ENCODE results near the gene PTPN11. TPM values are rescaled to one million over a fixed set of nuclear protein-coding genes. Genes with fewer than 3 reads are reported as not detected.
A peak's percentile ranks its signal among the peaks of the same experiment; 100 is the strongest.
"Not testable (repeated sequence)": the region's sequence is repeated elsewhere in the genome, so short reads cannot be mapped to it uniquely, and the experiment has no call there.

PTPN11 gene
- 21.3 and 39.9 TPM in 2 replicates for total RNA-seq (2014; rRNA removed; shearing (Covaris generic))

- DNase-seq (ENCODE audit: low spot score), result peak; percentile 80
- in situ Hi-C loops (cut with HindIII; ENCODE audit: low sequenced_read_pairs), result no loop called here
Measured at GRCh38 chr12:112418608-112419296, at the start of gene PTPN11. PTPN11 (plus strand) TSS chr12:112418947; CDS start chr12:112419112, 165 bp downstream.

GRCh38 chr12:112370199-112370598, 48.5 kb upstream of the PTPN11 start:
- in situ Hi-C loops (cut with HindIII; ENCODE audit: low sequenced_read_pairs), result no loop called here

GRCh38 chr12:112370868-112371510, 47.8 kb upstream of the PTPN11 start:
- in situ Hi-C loops (cut with HindIII; ENCODE audit: low sequenced_read_pairs), result no loop called here
- DNase-seq (ENCODE audit: low spot score), result no peak

More at GRCh38 chr12:112370199-112370598, 48.5 kb upstream of the PTPN11 start:
- DNase-seq (ENCODE audit: low spot score), result peak; percentile 46

DNA sequence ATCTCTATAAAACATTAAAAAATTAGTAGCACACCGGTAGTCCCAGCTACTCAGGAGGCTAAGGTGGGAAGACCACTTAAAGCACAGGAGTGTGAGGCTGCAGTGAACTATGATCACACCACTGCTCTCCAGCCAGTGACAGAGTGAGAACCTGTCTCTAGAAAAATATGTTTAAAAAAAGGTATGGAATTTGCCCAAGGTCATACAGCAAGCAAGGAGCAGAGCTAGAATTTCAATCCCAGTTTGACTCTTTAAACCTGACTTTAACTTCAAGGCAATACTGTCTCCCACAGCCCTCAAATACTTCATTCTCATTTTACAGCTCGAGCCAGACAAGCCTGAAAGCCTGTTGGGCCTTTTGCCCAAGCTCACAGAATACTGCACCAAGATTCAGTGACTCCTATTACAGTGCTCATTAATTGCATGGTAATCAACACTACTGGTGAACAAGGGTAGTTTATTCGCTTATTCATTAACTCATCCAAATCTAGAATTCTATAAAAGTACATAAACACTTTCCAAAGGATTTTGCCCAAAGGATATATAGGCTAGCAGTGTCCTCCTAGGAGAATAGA, 44.5 kb upstream of the PTPN11 start:
- DNase-seq (ENCODE audit: low spot score), result no peak

GRCh38 chr12:112375105-112375504, 43.6 kb upstream of the PTPN11 start:
- in situ Hi-C loops (cut with HindIII; ENCODE audit: low sequenced_read_pairs), result no loop called here

More for the DNA sequence above, 44.5 kb upstream of the PTPN11 start:
- in situ Hi-C loops (cut with HindIII; ENCODE audit: low sequenced_read_pairs), result no loop called here

GRCh38 chr12:112380663-112381405, 37.9 kb upstream of the PTPN11 start:
- DNase-seq (ENCODE audit: low spot score), result peak; percentile 51
- in situ Hi-C loops (cut with HindIII; ENCODE audit: low sequenced_read_pairs), result no loop called here

More at GRCh38 chr12:112375105-112375504, 43.6 kb upstream of the PTPN11 start:
- no peak for DNase-seq (ENCODE audit: low spot score)

DNA sequence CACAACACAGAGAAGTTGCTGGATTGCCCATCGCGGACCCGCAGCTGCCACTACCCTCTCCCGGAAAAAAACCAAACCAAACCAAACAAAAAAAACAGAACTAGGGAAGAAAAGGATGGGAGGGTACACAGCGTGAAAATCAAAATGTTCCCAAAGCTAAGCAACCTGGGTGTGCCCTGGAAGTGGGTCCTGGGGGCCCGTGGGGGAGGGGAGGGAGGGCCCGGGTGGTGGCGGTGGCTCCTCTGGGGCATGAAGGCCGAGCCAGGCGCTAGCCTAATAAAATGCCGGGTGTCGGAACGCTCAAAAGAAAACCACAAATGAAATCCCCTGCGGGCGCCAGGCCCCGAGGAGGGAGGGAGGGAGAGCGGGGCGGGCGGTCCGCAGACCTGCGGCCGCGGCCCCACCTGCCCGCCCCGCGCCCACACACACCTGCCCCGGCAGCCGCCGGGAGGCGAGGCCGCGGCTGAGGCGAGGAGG, 37.3 kb upstream of the PTPN11 start:
- in situ Hi-C loops (cut with HindIII; ENCODE audit: low sequenced_read_pairs), result no loop called here
- no peak for DNase-seq (ENCODE audit: low spot score)

- in situ Hi-C loops (cut with HindIII; ENCODE audit: low sequenced_read_pairs), result no loop called here
- DNase-seq (ENCODE audit: low spot score), result peak; percentile 92
Measured at GRCh38 chr12:112381883-112382796, 36.6 kb upstream of the PTPN11 start, which contains the start of gene HECTD4. HECTD4 (minus strand) TSS chr12:112382431; CDS start chr12:112382128, 303 bp downstream.

DNA sequence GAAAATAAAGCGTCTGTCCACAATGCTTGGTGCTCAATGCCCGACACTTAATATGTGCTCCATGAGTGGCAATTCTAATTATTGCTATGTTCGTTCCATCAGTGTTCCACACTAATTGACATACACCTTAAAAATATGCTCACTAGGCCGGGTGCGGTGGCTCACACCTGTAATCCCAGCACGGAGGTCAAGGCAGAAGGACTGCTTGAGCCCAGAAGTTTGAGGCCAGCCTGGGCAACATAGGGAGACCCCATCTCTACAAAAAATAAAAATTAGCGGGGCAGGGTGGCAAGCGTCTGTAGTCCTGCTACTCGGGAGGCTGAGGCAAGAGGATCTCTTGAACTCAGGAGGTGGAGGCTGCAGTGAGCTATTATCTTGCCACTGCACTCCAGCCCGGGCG, 35.9 kb upstream of the PTPN11 start:
- in situ Hi-C loops (cut with HindIII; ENCODE audit: low sequenced_read_pairs), result no loop called here
- no peak for DNase-seq (ENCODE audit: low spot score)

DNA sequence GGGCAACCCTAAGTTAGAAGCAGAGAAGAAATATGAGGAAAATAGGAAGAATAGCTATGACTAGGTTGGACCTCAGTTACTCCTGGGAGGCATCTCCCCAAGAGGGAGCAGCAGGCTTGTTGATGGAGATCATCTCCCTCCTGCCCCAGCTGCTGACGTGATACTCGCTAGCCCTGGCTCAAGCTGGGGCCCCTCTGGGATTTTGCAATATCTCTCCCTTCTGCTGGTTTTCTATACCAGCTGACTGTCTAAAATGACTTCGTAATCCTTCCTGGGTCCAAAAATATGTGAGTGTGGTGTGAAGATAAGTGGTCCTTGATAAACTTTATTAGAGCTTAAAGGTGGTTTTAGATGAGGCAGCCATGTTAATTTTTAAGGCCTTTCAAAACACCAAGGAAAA, 32.0 kb upstream of the PTPN11 start:
- in situ Hi-C loops (cut with HindIII; ENCODE audit: low sequenced_read_pairs), result no loop called here
- no peak for DNase-seq (ENCODE audit: low spot score)

- no peak for DNase-seq (ENCODE audit: low spot score)
- in situ Hi-C loops (cut with HindIII; ENCODE audit: low sequenced_read_pairs), result no loop called here
Measured at GRCh38 chr12:112389228-112389627, 29.5 kb upstream of the PTPN11 start.

DNA sequence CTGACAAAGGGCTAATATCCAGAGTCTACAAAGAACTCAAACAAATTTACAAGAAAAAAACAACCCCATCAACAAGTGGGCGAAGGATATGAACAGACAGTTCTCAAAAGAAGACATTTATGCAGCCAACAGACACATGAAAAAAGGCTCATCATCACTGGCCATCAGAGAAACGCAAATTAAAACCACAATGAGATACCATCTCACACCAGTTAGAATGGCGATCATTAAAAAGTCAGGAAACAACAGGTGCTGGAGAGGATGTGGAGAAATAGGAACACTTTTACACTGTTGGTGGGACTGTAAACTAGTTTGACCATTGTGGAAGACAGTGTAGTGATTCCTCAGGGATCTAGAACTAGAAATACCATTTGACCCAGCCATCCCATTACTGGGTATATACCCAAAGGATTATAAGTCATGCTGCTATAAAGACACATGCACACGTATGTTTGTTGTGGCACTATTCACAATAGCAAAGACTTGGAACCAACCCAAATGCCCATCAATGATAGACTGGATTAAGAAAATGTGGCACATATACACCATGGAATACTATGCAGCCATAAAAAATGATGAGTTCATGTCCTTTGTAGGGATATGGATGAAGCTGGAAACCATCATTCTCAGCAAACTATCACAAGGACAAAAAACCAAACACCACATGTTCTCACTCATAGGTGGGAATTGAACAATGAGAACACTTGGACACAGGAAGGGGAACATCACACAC, 28.7 kb upstream of the PTPN11 start:
- DNase-seq (ENCODE audit: low spot score), result not testable (repeated sequence)
- in situ Hi-C loops (cut with HindIII; ENCODE audit: low sequenced_read_pairs), result loop anchor here (10.0 kb wide), 1 partner anchor 195 kb away; no protein-coding TSS in a partner anchor

- in situ Hi-C loops (cut with HindIII; ENCODE audit: low sequenced_read_pairs), result loop anchor here (10.0 kb wide), 1 partner anchor 199 kb away; no protein-coding TSS in a partner anchor
- DNase-seq (ENCODE audit: low spot score), result no peak
Measured at GRCh38 chr12:112393328-112393727, 25.4 kb upstream of the PTPN11 start.

- in situ Hi-C loops (cut with HindIII; ENCODE audit: low sequenced_read_pairs), result no loop called here
- DNase-seq (ENCODE audit: low spot score), result no peak
Measured at GRCh38 chr12:112401054-112401453, 17.7 kb upstream of the PTPN11 start.

DNA sequence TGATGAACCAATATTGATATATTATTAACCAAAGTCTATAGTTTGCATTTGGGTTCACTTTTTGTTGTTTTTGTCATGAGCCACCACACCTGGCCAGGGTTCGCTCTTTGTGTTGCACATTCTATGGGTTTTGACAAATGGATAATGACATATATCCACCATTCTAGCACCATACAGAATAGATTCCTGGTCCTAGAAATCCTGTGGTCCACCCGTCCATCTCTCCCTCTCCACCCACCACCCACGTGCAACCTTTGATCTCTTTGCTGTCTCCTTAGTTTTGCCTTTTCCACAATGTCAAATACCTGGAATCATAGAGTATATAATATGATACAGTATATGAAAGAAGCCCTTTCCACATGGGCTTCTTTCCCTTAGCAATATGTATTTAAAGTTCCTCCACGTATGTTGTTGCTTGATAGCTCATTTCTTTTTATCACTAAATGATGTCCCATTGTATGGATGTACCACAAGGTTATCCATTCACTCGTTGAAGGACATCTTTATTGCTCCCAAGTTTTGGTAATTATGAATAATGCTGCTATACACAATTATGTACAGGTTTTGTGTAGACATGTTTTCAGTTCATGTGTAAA, 16.7 kb upstream of the PTPN11 start:
- in situ Hi-C loops (cut with HindIII; ENCODE audit: low sequenced_read_pairs), result no loop called here
- no peak for DNase-seq (ENCODE audit: low spot score)

DNA sequence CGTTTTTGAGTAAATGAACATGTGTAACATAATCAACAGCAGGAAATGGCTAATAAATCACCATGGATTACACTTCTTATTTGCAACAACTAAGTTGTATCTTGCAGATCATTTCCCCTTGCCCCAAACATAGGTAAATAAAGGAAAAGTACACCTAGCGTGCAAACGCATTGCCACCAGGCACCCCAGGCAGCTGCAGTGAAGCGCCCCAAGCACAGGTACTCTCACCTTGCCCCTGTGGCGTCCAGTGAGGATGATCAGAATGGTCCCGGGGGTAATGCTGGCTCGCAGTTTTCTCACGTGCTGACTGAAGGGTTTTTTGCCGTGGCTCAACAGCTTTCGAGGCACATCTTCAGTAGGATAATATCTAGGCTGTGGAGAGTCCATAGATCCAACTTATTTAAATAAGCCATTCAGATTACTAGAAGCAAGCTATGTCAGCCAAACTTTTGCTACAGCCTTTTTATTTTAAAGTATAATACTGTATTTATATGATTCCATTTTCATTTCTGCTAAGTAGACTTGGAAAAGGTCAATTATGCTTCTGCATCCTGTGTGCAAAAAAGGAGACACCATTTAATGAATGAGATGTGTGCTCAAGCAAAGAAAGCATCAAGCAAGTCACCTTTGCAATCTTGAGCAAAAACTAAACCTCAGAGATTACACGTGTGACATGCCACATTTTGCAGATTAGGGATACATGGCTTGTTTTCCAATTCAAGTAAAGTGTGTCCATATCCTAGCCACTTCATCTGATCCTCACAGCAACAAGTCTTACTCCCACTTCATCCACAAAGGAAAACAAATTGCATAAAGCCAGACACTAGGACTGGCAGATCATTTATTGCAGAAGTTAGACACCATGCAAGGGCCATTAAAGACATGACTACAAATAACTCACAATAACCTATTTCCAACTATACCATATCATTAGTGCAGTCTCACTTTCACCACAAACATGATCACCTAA, 11.9 kb upstream of the PTPN11 start:
- in situ Hi-C loops (cut with HindIII; ENCODE audit: low sequenced_read_pairs), result no loop called here
- DNase-seq (ENCODE audit: low spot score), result no peak
